BE2C (cell line): ENCODE results near the gene MAJIN.
A peak's percentile ranks its signal among the peaks of the same experiment; 100 is the strongest.

Source experiments
- DNase-seq: peaks from one replicate; pipeline ENCODE4 v3.0.0-alpha.2; 2020
- H3K27me3 ChIP-seq: fragments of 250-450 bp; sonication (Bioruptor Pico); 2 replicates; pipeline ENCODE4 v1.5.1; 2020; ENCODE audit warnings: mild to moderate bottlenecking
- H3K36me3 ChIP-seq: fragments of 250-450 bp; sonication (Bioruptor Pico); 2 replicates; pipeline ENCODE4 v1.5.1; 2020; ENCODE audit warnings: mild to moderate bottlenecking
- H3K4me1 ChIP-seq: fragments of 250-450 bp; sonication (Bioruptor Pico); 2 replicates; pipeline ENCODE4 v1.5.1; 2020
- H3K4me3 ChIP-seq: 2 replicates; pipeline ENCODE4 v1.5.1; 2011; ENCODE audit warnings: low read depth, low read length
- H3K9me3 ChIP-seq: fragments of 250-450 bp; sonication (Bioruptor Pico); 2 replicates; pipeline ENCODE4 v1.5.1; 2020
- TF ChIP-seq, protein P1 (sequence below): IDR thresholded peaks from 2 replicates; pipeline ENCODE4 v1.5.1; 2012; ENCODE audit warnings: mild to moderate bottlenecking, low read depth, low read length

Gene MAJIN

DNA sequence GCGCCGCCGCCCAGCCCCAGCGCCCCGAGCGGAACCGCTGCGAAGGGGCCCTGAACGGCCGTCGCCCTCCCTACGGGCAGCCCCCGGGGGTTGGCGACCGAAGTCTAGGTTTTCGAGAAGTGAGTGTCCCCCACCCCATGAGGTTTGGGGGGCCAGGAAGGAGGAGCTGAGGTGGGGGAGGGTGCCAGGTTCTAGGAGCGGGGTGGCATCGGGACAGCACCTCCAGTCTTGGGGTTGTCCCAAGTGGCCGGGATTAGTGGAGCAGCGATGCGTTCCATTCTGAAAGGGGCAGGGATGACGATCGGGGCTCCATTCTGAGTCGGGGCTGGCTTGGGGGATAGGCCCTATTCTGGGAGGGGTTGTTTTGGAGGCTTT is 47.0 kb downstream of the MAJIN start:
- no peaks in the 10 kb centered on the region for H3K4me1 ChIP-seq
- DNase-seq: no peak
- H3K4me3 ChIP-seq: peak overlapping the region; percentile 63
- no peaks in the 10 kb centered on the region for H3K27me3 ChIP-seq
- TF ChIP-seq, protein P1, sequence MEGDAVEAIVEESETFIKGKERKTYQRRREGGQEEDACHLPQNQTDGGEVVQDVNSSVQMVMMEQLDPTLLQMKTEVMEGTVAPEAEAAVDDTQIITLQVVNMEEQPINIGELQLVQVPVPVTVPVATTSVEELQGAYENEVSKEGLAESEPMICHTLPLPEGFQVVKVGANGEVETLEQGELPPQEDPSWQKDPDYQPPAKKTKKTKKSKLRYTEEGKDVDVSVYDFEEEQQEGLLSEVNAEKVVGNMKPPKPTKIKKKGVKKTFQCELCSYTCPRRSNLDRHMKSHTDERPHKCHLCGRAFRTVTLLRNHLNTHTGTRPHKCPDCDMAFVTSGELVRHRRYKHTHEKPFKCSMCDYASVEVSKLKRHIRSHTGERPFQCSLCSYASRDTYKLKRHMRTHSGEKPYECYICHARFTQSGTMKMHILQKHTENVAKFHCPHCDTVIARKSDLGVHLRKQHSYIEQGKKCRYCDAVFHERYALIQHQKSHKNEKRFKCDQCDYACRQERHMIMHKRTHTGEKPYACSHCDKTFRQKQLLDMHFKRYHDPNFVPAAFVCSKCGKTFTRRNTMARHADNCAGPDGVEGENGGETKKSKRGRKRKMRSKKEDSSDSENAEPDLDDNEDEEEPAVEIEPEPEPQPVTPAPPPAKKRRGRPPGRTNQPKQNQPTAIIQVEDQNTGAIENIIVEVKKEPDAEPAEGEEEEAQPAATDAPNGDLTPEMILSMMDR: no peak
- H3K9me3 ChIP-seq: no peaks in the 10 kb centered on the region
- no peaks in the 10 kb centered on the region for H3K36me3 ChIP-seq

DNA sequence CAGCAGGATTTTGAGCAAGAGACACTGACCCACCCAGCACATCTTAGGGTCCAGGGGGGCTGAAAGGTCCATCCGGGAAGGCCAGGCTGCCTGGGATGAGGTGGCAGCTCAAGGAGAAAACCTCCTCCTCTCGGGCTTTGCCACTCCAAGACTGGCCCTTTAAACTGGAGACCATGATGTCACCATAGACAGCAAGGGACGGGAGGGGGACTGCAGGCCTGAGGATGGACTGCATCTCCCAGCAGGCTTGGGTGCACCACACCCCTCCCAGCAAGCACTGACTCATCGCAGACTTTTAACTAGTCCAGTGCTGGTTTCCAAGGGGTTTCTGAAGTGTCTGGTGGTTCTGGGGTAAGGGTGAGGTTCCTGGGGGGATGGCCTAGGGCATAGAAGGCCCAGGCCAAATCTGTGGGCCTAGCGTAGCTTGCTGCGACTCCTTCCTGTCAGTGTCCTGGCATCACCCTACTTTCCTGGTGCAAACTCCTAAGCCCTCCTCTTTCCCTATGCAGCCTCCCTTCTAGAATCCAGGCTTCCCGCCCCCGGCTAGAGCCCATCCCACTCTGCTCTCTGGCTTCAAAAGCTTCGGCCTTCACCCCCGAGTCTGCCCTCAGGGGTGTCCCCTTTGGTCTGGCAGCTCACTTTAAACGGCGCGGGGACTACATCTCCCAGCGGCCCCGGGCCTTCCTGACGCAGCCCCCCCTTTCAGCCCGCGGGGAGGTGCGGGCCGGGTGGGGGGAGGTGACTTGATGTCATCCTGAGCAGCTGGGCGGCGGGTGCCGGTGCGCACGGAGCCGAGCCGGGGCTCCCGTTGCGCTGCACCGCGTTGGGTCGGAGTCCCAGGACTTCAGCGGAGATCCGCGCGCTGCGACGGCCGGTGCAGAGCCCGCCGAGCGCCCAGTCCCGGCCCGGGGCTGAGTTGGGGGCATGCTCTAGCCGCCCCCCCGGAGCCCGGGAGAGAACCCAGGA is 47.7 kb downstream of the MAJIN start, which contains the start of gene PPP2R5B:
PPP2R5B (plus strand) TSS at position 746 of the 966 bp plus-strand sequence. CDS start 1,046 bp downstream, outside the sequence.
- Histone ChIP-seq H3K27me3 (no peaks in the 10 kb centered on the region), H3K4me3 (peak within 1 kb of the TSS; percentile 63), H3K9me3 (no peaks in the 10 kb centered on the region), H3K36me3 (no peaks in the 10 kb centered on the region), H3K4me1 (no peaks in the 10 kb centered on the region)
- TF ChIP-seq, protein P1: no peak
- peak; percentile 85 for DNase-seq

- no peaks in the 10 kb centered on the region for H3K27me3 ChIP-seq
- no peaks in the 10 kb centered on the region for H3K9me3 ChIP-seq
- TF ChIP-seq, protein P1: no peak
- H3K4me3 ChIP-seq: no peak overlapping the region
- H3K36me3 ChIP-seq: no peaks in the 10 kb centered on the region
- no peaks in the 10 kb centered on the region for H3K4me1 ChIP-seq
- DNase-seq: no peak
Observed at GRCh38 chr11:64923151-64923661, 48.7 kb downstream of the MAJIN start.

- no peaks in the 10 kb centered on the region for H3K27me3 ChIP-seq
- DNase-seq: no peak
- no peaks in the 10 kb centered on the region for H3K36me3 ChIP-seq
- no peak overlapping the region for H3K4me3 ChIP-seq
- TF ChIP-seq, protein P1: no peak
- H3K4me1 ChIP-seq: no peaks in the 10 kb centered on the region
- H3K9me3 ChIP-seq: no peaks in the 10 kb centered on the region
Observed at GRCh38 chr11:64921384-64921783, 50.5 kb downstream of the MAJIN start.

- H3K27me3 ChIP-seq: no peaks in the 10 kb centered on the region
Observed at GRCh38 chr11:64920124-64920523, 51.8 kb downstream of the MAJIN start.

More at GRCh38 chr11:64920124-64920523, 51.8 kb downstream of the MAJIN start:
- no peak for DNase-seq
- Histone ChIP-seq H3K4me3 (no peak overlapping the region), H3K9me3 (no peaks in the 10 kb centered on the region), H3K4me1 (no peaks in the 10 kb centered on the region), H3K36me3 (no peaks in the 10 kb centered on the region)
- TF ChIP-seq, protein P1: no peak
